HepG2 (cell line): ENCODE measurements around the gene CEP120. TPM values are rescaled to one million over a fixed set of nuclear protein-coding genes. Genes with fewer than 3 reads are reported as not detected.

Experiments used
- ATF1 ChIP-seq: IDR thresholded peaks from 2 replicates; pipeline ENCODE4 v1.6.1; 2016; ENCODE audit warnings: mild to moderate bottlenecking, control low read depth
- ATF7-NPFF ChIP-seq: sonication (generic); formaldehyde crosslinking; IDR thresholded peaks from 2 replicates; pipeline ENCODE4 v1.8.1; 2023; ENCODE audit warnings: mild to moderate bottlenecking, low read depth, missing genetic modification reagents, moderate library complexity
- EEA1 ChIP-seq: sonication (generic); formaldehyde crosslinking; IDR thresholded peaks from 2 replicates; pipeline ENCODE4 v1.5.1; 2020; ENCODE audit warnings: mild to moderate bottlenecking, missing genetic modification reagents, borderline replicate concordance
- ELF3 ChIP-seq: IDR thresholded peaks from 2 replicates; pipeline ENCODE4 v1.6.1; 2016; ENCODE audit warnings: missing genetic modification reagents, missing compliant biosample characterization
- EZH2 ChIP-seq: conservative IDR thresholded peaks from 2 replicates; pipeline ENCODE4 v1.6.1; 2012; ENCODE audit warnings: mild to moderate bottlenecking, low read depth, low read length, moderate library complexity
- KDM4B ChIP-seq: sonication (generic); formaldehyde crosslinking; IDR thresholded peaks from 2 replicates; pipeline ENCODE4 v1.4.0; 2020; ENCODE audit warnings: missing genetic modification reagents
- RFXANK ChIP-seq: IDR thresholded peaks from 2 replicates; pipeline ENCODE4 v1.6.1; 2016
- SUZ12 ChIP-seq: fragments of 150-350 bp; IDR thresholded peaks from 2 replicates; pipeline ENCODE4 v1.6.1; 2014; ENCODE audit warnings: low read depth, low read length
- TBX3 ChIP-seq: fragments of 450-650 bp; IDR thresholded peaks from 2 replicates; pipeline ENCODE4 v1.6.1; 2017; ENCODE audit warnings: antibody characterized with exemption, mild to moderate bottlenecking, inconsistent platforms, borderline replicate concordance
- YEATS2 ChIP-seq: sonication (generic); formaldehyde crosslinking; IDR thresholded peaks from 2 replicates; pipeline ENCODE4 v1.4.0; 2020; ENCODE audit warnings: missing genetic modification reagents, borderline replicate concordance
- ZNF660 ChIP-seq: sonication (generic); formaldehyde crosslinking; IDR thresholded peaks from 2 replicates; pipeline ENCODE4 v1.5.1; 2020; ENCODE audit warnings: mild to moderate bottlenecking, low read depth, missing genetic modification reagents, borderline replicate concordance
- polyA plus RNA-seq, 8 experiments: library from polyadenylated mRNA; depleted of rRNA in 3 of 8; stranded (reverse) in 7 of 8; unstranded in 1 of 8; fragments of >200 nt; fragmentation: Illumina TruSeq in 4 of 8; extraction: Trizol in 4 of 8; gene quantifications; 2 replicates each; pipeline versions ENCODE4 v1.2.1 to v1.2.3, GENCODE V29; 2011 to 2016; ENCODE audit warnings: low read depth in 4 of 8, missing spikeins in 1 of 8, mixed read lengths in 1 of 8; ENCODE audit not compliant: insufficient read depth in 1 of 8
- total RNA-seq, 5 experiments: library from RNA; depleted of rRNA; stranded (reverse); fragments of >200 nt; fragmentation: Illumina TruSeq; extraction: Trizol; gene quantifications; 2 replicates each; pipeline ENCODE4 v1.2.3, GENCODE V29; 2016; ENCODE audit warnings: low read depth in 1 of 5
- TF ChIP-seq, protein P1 (sequence below): sonication (generic); formaldehyde crosslinking; IDR thresholded peaks from 2 replicates; pipeline ENCODE4 v1.4.0; 2020; ENCODE audit warnings: missing genetic modification reagents, borderline replicate concordance
- TF ChIP-seq, protein P2 (sequence below): sonication (generic); formaldehyde crosslinking; IDR thresholded peaks from 2 replicates; pipeline ENCODE4 v1.9.0; 2021; ENCODE audit warnings: mild to moderate bottlenecking, missing genetic modification reagents
- TF ChIP-seq, protein P3 (sequence below): sonication (generic); formaldehyde crosslinking; IDR thresholded peaks from 2 replicates; pipeline ENCODE4 v1.4.0; 2020; ENCODE audit warnings: missing genetic modification reagents, mild to moderate bottlenecking, borderline replicate concordance
- TF ChIP-seq, protein P4 (sequence below): sonication (generic); formaldehyde crosslinking; IDR thresholded peaks from 2 replicates; pipeline ENCODE4 v1.4.0; 2020; ENCODE audit warnings: mild to moderate bottlenecking, missing genetic modification reagents
- TF ChIP-seq, protein P5 (sequence below): sonication (generic); formaldehyde crosslinking; IDR thresholded peaks from 2 replicates; pipeline ENCODE4 v1.8.0; 2022; ENCODE audit warnings: missing genetic modification reagents, mild to moderate bottlenecking, inconsistent platforms, borderline replicate concordance

The CEP120 gene
- total and polyA plus RNA-seq, 2 of the 13 experiments (the other 11 are each of a cell fraction or from before 2014, with no cell fraction given), result 8.0 to 14.7 TPM

DNA sequence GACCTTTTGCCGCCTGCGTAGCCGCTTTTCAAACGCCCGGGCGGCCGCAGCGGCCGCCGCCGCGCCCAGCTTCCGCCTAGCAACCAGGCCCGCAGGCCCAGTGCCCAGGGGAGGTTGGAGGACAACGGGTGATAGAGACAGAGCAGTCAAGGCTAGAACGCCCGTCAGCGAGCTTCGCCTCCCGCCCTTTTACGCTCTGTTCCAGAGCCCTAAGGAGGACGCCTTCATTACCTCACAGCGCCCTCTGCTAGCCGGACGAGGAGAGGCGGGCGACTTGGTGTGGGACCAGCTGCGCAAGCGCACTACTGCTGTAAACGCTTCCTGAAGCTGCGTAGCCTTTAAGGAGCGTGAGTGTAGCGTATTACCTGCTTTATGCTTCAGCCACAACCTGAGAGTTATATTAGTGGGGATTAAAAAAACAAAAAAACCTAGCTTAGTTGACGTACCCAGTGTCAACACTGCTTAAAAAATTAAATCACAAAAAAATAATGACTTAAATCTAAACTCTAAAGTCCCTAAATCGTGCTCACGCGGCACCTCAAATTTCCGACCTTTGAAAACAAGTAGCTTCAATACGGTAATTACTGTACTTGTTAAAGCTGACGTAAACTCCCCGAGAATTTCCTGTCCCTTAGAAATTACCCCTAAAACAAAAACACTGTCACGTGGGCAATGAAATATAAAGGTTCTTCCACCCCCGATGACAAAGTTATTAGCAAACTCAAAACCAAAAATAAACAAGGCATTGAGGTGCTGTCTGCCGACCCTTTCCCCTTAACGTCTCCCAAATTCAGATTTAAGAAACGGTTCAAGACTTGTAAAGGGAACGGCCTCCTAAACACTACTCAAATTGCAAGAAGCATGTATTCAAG is at the start of gene CEP120 (continued):
- no peak for TF ChIP-seq TBX3
- peak; percentile 58 for TF ChIP-seq ATF7-NPFF (CRISPR knock-in tag)
- TF ChIP-seq EZH2, result no peak
- TF ChIP-seq SUZ12, result no peak
- TF ChIP-seq, protein P1, sequence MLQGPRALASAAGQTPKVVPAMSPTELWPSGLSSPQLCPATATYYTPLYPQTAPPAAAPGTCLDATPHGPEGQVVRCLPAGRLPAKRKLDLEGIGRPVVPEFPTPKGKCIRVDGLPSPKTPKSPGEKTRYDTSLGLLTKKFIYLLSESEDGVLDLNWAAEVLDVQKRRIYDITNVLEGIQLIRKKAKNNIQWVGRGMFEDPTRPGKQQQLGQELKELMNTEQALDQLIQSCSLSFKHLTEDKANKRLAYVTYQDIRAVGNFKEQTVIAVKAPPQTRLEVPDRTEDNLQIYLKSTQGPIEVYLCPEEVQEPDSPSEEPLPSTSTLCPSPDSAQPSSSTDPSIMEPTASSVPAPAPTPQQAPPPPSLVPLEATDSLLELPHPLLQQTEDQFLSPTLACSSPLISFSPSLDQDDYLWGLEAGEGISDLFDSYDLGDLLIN, result 0 out of 2 replicates have a peak, but pooled peaks have one; percentile 53
- TF ChIP-seq, protein P2, sequence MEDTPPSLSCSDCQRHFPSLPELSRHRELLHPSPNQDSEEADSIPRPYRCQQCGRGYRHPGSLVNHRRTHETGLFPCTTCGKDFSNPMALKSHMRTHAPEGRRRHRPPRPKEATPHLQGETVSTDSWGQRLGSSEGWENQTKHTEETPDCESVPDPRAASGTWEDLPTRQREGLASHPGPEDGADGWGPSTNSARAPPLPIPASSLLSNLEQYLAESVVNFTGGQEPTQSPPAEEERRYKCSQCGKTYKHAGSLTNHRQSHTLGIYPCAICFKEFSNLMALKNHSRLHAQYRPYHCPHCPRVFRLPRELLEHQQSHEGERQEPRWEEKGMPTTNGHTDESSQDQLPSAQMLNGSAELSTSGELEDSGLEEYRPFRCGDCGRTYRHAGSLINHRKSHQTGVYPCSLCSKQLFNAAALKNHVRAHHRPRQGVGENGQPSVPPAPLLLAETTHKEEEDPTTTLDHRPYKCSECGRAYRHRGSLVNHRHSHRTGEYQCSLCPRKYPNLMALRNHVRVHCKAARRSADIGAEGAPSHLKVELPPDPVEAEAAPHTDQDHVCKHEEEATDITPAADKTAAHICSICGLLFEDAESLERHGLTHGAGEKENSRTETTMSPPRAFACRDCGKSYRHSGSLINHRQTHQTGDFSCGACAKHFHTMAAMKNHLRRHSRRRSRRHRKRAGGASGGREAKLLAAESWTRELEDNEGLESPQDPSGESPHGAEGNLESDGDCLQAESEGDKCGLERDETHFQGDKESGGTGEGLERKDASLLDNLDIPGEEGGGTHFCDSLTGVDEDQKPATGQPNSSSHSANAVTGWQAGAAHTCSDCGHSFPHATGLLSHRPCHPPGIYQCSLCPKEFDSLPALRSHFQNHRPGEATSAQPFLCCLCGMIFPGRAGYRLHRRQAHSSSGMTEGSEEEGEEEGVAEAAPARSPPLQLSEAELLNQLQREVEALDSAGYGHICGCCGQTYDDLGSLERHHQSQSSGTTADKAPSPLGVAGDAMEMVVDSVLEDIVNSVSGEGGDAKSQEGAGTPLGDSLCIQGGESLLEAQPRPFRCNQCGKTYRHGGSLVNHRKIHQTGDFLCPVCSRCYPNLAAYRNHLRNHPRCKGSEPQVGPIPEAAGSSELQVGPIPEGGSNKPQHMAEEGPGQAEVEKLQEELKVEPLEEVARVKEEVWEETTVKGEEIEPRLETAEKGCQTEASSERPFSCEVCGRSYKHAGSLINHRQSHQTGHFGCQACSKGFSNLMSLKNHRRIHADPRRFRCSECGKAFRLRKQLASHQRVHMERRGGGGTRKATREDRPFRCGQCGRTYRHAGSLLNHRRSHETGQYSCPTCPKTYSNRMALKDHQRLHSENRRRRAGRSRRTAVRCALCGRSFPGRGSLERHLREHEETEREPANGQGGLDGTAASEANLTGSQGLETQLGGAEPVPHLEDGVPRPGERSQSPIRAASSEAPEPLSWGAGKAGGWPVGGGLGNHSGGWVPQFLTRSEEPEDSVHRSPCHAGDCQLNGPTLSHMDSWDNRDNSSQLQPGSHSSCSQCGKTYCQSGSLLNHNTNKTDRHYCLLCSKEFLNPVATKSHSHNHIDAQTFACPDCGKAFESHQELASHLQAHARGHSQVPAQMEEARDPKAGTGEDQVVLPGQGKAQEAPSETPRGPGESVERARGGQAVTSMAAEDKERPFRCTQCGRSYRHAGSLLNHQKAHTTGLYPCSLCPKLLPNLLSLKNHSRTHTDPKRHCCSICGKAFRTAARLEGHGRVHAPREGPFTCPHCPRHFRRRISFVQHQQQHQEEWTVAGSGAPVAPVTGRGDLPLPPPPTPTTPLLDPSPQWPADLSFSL (CRISPR knock-in tag), result no peak
- TF ChIP-seq YEATS2, result peak; percentile 97
- TF ChIP-seq ATF1 (CRISPR knock-in tag), result peak; percentile 85
- TF ChIP-seq EEA1, result 0 out of 2 replicates have a peak, but pooled peaks have one; percentile 3
- TF ChIP-seq, protein P3, sequence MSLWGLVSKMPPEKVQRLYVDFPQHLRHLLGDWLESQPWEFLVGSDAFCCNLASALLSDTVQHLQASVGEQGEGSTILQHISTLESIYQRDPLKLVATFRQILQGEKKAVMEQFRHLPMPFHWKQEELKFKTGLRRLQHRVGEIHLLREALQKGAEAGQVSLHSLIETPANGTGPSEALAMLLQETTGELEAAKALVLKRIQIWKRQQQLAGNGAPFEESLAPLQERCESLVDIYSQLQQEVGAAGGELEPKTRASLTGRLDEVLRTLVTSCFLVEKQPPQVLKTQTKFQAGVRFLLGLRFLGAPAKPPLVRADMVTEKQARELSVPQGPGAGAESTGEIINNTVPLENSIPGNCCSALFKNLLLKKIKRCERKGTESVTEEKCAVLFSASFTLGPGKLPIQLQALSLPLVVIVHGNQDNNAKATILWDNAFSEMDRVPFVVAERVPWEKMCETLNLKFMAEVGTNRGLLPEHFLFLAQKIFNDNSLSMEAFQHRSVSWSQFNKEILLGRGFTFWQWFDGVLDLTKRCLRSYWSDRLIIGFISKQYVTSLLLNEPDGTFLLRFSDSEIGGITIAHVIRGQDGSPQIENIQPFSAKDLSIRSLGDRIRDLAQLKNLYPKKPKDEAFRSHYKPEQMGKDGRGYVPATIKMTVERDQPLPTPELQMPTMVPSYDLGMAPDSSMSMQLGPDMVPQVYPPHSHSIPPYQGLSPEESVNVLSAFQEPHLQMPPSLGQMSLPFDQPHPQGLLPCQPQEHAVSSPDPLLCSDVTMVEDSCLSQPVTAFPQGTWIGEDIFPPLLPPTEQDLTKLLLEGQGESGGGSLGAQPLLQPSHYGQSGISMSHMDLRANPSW (CRISPR knock-in tag), result peak; percentile 58; the same call in 1 of the 2 replicates
- TF ChIP-seq, protein P4, sequence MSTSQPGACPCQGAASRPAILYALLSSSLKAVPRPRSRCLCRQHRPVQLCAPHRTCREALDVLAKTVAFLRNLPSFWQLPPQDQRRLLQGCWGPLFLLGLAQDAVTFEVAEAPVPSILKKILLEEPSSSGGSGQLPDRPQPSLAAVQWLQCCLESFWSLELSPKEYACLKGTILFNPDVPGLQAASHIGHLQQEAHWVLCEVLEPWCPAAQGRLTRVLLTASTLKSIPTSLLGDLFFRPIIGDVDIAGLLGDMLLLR (CRISPR knock-in tag), result no peak
- TF ChIP-seq ZNF660 (CRISPR knock-in tag), result no peak
- TF ChIP-seq, protein P5, sequence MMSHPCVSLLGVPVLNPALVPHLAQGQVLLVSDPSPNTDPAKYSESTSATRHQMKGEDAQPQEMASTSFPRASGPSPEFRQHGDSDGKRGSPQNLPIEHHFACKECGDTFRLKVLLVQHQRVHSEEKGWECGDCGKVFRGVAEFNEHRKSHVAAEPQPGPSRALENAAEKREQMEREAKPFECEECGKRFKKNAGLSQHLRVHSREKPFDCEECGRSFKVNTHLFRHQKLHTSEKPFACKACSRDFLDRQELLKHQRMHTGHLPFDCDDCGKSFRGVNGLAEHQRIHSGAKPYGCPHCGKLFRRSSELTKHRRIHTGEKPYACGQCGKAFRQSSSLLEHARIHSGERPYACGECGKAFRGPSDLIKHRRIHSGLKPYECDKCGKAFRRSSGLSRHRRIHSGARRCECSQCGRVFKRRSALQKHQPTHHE (CRISPR knock-in tag), result no peak; the same call in 1 of the 2 replicates
- peak; percentile 93 for TF ChIP-seq ELF3
- TF ChIP-seq KDM4B, result peak; percentile 63; the same call in 1 of the 2 replicates
- peak; percentile 98 for TF ChIP-seq RFXANK (CRISPR knock-in tag)
